ENCODE data around the gene TDRD10. TPM values are rescaled to one million over a fixed set of nuclear protein-coding genes. Genes with fewer than 3 reads are reported as not detected.
A peak's percentile ranks its signal among the peaks of the same experiment; 100 is the strongest.

Gene TDRD10
- total RNA-seq, 1 donor from 2014 or later = 2.6 TPM

DNA sequence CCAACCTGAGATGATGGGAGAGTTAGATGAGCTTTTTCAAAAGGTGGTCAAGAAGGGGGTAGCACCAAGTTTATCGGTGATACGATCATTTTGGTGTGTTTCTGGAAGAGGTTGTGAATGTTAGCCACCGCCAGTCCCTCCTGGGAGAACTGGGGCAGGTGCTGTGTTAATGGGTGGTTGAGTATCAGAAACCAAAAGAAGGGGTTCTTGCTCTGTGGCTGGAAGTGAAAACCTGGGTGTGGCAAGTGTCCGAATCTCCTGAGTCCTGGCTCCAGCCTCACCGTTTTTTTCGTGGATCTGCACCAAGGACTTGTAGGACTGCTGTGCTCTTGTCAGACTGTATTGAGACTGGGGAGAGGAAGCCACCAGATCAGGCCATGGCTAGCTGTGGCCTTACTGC, 48.6 kb downstream of the TDRD10 start:
- DNase-seq = no peak
- Histone ChIP-seq H3K4me3 (no peak overlapping the region), H3K9me3 (replicated peaks) (no peaks in the 10 kb centered on the region), H3K4me1 (peaks cover 44% of the 10 kb centered on the region), H3K27ac (replicated peaks) (no peak overlapping the region), H3K36me3 (peaks cover 74% of the 10 kb centered on the region), H3K27me3 (ENCODE audit: low read depth) (no peaks in the 10 kb centered on the region)
- TF ChIP-seq, protein P1, sequence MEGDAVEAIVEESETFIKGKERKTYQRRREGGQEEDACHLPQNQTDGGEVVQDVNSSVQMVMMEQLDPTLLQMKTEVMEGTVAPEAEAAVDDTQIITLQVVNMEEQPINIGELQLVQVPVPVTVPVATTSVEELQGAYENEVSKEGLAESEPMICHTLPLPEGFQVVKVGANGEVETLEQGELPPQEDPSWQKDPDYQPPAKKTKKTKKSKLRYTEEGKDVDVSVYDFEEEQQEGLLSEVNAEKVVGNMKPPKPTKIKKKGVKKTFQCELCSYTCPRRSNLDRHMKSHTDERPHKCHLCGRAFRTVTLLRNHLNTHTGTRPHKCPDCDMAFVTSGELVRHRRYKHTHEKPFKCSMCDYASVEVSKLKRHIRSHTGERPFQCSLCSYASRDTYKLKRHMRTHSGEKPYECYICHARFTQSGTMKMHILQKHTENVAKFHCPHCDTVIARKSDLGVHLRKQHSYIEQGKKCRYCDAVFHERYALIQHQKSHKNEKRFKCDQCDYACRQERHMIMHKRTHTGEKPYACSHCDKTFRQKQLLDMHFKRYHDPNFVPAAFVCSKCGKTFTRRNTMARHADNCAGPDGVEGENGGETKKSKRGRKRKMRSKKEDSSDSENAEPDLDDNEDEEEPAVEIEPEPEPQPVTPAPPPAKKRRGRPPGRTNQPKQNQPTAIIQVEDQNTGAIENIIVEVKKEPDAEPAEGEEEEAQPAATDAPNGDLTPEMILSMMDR (IDR thresholded peaks at IDR 0.05; ENCODE audit: borderline replicate concordance) = no peak
- intact Hi-C loops (cut with micrococcal nuclease) = no loop called here

DNA sequence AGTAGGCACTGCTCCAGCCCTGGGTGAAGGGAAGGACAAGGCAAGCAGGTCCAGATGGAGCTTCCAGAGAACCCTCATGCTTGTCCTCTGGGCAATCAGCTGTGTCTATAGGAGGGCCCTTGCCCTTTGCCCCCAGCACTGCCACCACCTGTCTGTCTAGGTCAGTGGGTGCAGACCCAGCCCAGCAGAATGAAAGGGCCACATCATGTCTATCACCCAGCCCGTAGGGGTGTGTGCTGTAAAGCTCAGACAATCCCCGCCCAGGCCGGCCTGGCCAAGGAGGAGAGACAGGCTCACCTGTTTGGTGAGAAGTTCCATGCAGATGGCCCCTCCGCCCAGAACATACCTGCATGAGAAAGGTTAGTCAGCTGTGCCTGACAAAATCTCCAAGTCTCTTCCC, 49.5 kb downstream of the TDRD10 start:
- peaks cover 52% of the 10 kb centered on the region for H3K4me1 ChIP-seq
- H3K36me3 ChIP-seq = peaks cover 76% of the 10 kb centered on the region
- intact Hi-C loops (cut with micrococcal nuclease) = no loop called here
- no peak overlapping the region for H3K27ac ChIP-seq (replicated peaks)
- no peaks in the 10 kb centered on the region for H3K27me3 ChIP-seq (ENCODE audit: low read depth)
- no peak for DNase-seq
- no peak overlapping the region for H3K4me3 ChIP-seq
- H3K9me3 ChIP-seq (replicated peaks) = no peaks in the 10 kb centered on the region
- TF ChIP-seq, protein P1 (IDR thresholded peaks at IDR 0.05; ENCODE audit: borderline replicate concordance) = no peak

DNA sequence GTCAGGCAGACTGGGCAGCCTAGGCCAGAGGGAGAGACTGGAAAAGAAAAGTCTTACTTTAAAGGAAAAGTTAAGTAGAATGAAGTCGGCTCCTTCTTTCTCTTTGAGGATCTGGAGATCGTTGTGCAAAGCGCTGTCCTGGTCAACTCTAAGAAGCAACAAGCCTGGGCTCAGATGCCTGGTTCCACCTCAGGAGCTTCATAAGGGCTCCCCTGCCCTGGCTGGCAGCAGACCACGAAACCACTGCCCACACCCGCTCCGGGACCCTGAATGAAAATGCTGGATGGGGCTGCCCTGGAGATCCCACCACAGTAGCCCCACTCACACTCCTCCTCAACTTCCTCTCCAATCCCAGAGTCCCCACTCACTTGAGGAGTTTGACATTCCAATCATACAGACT, 50.0 kb downstream of the TDRD10 start:
- Histone ChIP-seq H3K9me3 (replicated peaks) (no peaks in the 10 kb centered on the region), H3K36me3 (peaks cover 76% of the 10 kb centered on the region), H3K27me3 (ENCODE audit: low read depth) (no peaks in the 10 kb centered on the region), H3K4me1 (peaks cover 58% of the 10 kb centered on the region), H3K4me3 (no peak overlapping the region), H3K27ac (replicated peaks) (no peak overlapping the region)
- TF ChIP-seq, protein P1 (IDR thresholded peaks at IDR 0.05; ENCODE audit: borderline replicate concordance) = no peak
- DNase-seq = no peak
- intact Hi-C loops (cut with micrococcal nuclease) = no loop called here

DNA sequence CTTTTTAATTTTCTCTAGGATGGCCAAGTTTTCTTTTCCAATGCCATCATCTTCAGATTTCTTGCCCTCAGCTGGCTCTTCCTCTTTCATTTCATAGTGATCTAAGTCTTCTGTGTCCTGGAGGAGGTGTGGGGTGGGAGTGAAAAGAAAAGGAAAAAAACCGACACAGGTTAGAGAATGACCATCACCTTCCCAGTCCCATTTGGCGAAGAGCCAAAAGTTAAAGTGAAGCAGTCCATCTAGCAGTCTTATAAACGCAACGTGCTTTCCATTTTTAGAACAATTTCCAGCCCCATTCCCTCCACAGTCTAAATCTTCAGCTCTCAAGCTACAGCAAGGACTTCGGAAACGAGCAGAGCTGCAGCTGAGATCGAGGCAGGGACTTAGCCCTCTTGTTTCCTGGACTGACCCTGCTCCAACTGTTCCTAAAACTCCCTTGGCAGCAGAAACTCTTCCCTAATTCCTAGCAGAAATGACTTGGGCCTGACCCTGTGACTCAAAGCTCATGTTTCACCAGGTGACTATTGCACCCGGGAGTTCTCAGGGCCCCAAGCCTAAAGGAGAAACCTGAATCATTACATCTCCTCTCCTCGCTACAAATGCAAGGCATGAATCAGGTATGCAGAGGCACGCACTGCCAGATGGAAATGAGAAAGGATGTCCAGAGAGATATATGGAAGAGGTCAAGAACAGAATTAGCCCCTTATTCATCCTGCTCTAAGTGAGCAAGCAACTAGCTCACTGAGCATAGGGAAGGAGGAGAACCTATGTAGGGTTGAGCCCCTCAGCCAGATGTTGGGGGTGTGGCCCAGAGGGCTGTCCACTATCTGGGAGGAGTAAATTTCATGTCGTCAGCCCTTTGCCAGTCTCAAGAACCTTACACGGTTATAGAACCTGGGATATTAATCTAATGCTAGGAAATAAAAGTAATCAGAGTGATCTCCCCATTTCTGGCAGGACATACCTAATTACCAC, 51.3 kb downstream of the TDRD10 start:
- intact Hi-C loops (cut with micrococcal nuclease) = no loop called here
- no peaks in the 10 kb centered on the region for H3K27me3 ChIP-seq (ENCODE audit: low read depth)
- TF ChIP-seq, protein P1 (IDR thresholded peaks at IDR 0.05; ENCODE audit: borderline replicate concordance) = no peak
- no peak overlapping the region for H3K27ac ChIP-seq (replicated peaks)
- no peaks in the 10 kb centered on the region for H3K9me3 ChIP-seq (replicated peaks)
- H3K4me3 ChIP-seq = no peak overlapping the region
- H3K36me3 ChIP-seq = peaks cover 75% of the 10 kb centered on the region
- H3K4me1 ChIP-seq = peaks cover 58% of the 10 kb centered on the region
- DNase-seq = no peak

DNA sequence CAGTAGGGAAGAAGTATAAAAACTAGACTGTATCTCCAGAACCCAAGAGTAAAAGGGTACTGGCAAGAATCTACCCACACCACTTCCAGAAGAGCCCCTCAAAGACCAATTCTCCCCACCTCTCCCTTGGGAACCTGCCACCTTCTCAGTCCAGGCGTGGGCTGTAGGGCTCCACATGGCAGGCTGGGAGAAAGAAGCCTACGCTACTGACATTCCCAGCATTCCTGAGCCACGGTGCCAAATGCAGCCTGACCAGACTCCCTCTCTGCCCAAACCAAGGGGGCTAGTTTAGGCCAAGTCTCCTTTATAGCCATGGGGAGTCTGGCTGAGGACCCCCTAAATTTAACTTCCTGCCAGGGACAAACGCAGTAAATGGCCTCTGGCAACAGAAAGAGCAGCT, 54.4 kb downstream of the TDRD10 start:
- H3K4me3 ChIP-seq = peak overlapping the region; percentile 98
- peak overlapping the region; percentile 96 for H3K27ac ChIP-seq (replicated peaks)
- H3K36me3 ChIP-seq = peaks cover 44% of the 10 kb centered on the region
- peak; percentile 41 for DNase-seq
- no peaks in the 10 kb centered on the region for H3K9me3 ChIP-seq (replicated peaks)
- peaks cover 54% of the 10 kb centered on the region for H3K4me1 ChIP-seq
- TF ChIP-seq, protein P1 (IDR thresholded peaks at IDR 0.05; ENCODE audit: borderline replicate concordance) = no peak
- intact Hi-C loops (cut with micrococcal nuclease) = no loop called here
- H3K27me3 ChIP-seq (ENCODE audit: low read depth) = no peaks in the 10 kb centered on the region

Data from left ventricle myocardium inferior (tissue), 1 donor.